Pulmonary artery endothelial cell (primary cell): Measurements from ENCODE around the gene DDX47. TPM values are rescaled to one million over a fixed set of nuclear protein-coding genes. Genes with fewer than 3 reads are reported as not detected.

ENCODE experiments used
- DNase-seq: peaks from one replicate; pipeline ENCODE4 v3.0.0-alpha.2; 2011; ENCODE audit warnings: low read depth, low spot score
- total RNA-seq: library from RNA; depleted of rRNA; stranded (reverse); fragments of >200 nt; gene quantifications from 2 replicates; pipeline ENCODE4 v1.2.3, GENCODE V29; 2014

Gene DDX47
- total RNA-seq: 66.1 and 90.0 TPM in 2 replicates

- peak; percentile 73 for DNase-seq
Measured at GRCh38 chr12:12813120-12814101, at the start of gene DDX47. Gene DDX47 (plus strand): TSS chr12:12813346. CDS start chr12:12813368, 22 bp downstream.

- no peak for DNase-seq
Measured at GRCh38 chr12:12764824-12765223, 48.3 kb upstream of the DDX47 start.

GRCh38 chr12:12770262-12770661, 42.9 kb upstream of the DDX47 start:
- no peak for DNase-seq

- no peak for DNase-seq
Measured at GRCh38 chr12:12774791-12775190, 38.4 kb upstream of the DDX47 start.

GRCh38 chr12:12776261-12776660, 36.9 kb upstream of the DDX47 start:
- DNase-seq: peak; percentile 80

- no peak for DNase-seq
Measured at GRCh38 chr12:12777092-12777491, 36.1 kb upstream of the DDX47 start.

GRCh38 chr12:12779007-12779406, 34.1 kb upstream of the DDX47 start:
- DNase-seq: no peak

- peak; percentile 93 for DNase-seq
Measured at GRCh38 chr12:12779529-12779928, 33.6 kb upstream of the DDX47 start.

- no peak for DNase-seq
Measured at GRCh38 chr12:12784116-12784515, 29.0 kb upstream of the DDX47 start.

GRCh38 chr12:12784911-12785814, 28.0 kb upstream of the DDX47 start, which contains the start of gene APOLD1:
Gene APOLD1 (plus strand): TSS chr12:12785659. CDS start chr12:12785692, 33 bp downstream.
- DNase-seq: no peak

- no peak for DNase-seq
Measured at GRCh38 chr12:12786351-12786705, 26.8 kb upstream of the DDX47 start.

- DNase-seq: no peak
Measured at GRCh38 chr12:12786706-12787601, 26.2 kb upstream of the DDX47 start.

GRCh38 chr12:12788131-12788530, 25.0 kb upstream of the DDX47 start:
- DNase-seq: no peak

GRCh38 chr12:12788675-12789368, 24.3 kb upstream of the DDX47 start:
- DNase-seq: no peak

GRCh38 chr12:12790956-12791355, 22.2 kb upstream of the DDX47 start:
- no peak for DNase-seq

GRCh38 chr12:12791756-12792369, 21.3 kb upstream of the DDX47 start:
- DNase-seq: no peak

- no peak for DNase-seq
Measured at GRCh38 chr12:12792421-12792820, 20.7 kb upstream of the DDX47 start.

- DNase-seq: no peak
Measured at GRCh38 chr12:12794686-12795085, 18.5 kb upstream of the DDX47 start.

GRCh38 chr12:12796171-12796570, 17.0 kb upstream of the DDX47 start:
- DNase-seq: no peak
